Measurements from ENCODE around the gene IFT81.

GRCh38 chr12:110179291-110179690 is 55.1 kb downstream of the IFT81 start:
- no peak for TF ChIP-seq EZH2 (IDR thresholded peaks at IDR 0.05; ENCODE audit: borderline replicate concordance, insufficient read depth, low read depth, low read length, poor library complexity, severe bottlenecking)
- TF ChIP-seq, protein P1, sequence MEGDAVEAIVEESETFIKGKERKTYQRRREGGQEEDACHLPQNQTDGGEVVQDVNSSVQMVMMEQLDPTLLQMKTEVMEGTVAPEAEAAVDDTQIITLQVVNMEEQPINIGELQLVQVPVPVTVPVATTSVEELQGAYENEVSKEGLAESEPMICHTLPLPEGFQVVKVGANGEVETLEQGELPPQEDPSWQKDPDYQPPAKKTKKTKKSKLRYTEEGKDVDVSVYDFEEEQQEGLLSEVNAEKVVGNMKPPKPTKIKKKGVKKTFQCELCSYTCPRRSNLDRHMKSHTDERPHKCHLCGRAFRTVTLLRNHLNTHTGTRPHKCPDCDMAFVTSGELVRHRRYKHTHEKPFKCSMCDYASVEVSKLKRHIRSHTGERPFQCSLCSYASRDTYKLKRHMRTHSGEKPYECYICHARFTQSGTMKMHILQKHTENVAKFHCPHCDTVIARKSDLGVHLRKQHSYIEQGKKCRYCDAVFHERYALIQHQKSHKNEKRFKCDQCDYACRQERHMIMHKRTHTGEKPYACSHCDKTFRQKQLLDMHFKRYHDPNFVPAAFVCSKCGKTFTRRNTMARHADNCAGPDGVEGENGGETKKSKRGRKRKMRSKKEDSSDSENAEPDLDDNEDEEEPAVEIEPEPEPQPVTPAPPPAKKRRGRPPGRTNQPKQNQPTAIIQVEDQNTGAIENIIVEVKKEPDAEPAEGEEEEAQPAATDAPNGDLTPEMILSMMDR (IDR thresholded peaks at IDR 0.05), result no peak

All from B cell (primary cell).